Measurements from ENCODE around the gene DLK2. TPM values are rescaled to one million over a fixed set of nuclear protein-coding genes. Genes with fewer than 3 reads are reported as not detected.
"Not testable (repeated sequence)": the region's sequence is repeated elsewhere in the genome, so short reads cannot be mapped to it uniquely, and the experiment has no call there.

The DLK2 gene
- total and polyA plus RNA-seq, 2 donors from 2014 or later: 0.50 TPM; not detected in 1

GRCh38 chr6:43468748-43469681 is 13.7 kb upstream of the DLK2 start:
- H3K4me1 ChIP-seq (ENCODE audit: control insufficient read depth in 2 of 3, insufficient read depth in 2 of 3, low read depth in 1 of 3, low read length in 3 of 3): no peaks in the 10 kb centered on the region
- no peak for DNase-seq
- TF ChIP-seq, protein P1, sequence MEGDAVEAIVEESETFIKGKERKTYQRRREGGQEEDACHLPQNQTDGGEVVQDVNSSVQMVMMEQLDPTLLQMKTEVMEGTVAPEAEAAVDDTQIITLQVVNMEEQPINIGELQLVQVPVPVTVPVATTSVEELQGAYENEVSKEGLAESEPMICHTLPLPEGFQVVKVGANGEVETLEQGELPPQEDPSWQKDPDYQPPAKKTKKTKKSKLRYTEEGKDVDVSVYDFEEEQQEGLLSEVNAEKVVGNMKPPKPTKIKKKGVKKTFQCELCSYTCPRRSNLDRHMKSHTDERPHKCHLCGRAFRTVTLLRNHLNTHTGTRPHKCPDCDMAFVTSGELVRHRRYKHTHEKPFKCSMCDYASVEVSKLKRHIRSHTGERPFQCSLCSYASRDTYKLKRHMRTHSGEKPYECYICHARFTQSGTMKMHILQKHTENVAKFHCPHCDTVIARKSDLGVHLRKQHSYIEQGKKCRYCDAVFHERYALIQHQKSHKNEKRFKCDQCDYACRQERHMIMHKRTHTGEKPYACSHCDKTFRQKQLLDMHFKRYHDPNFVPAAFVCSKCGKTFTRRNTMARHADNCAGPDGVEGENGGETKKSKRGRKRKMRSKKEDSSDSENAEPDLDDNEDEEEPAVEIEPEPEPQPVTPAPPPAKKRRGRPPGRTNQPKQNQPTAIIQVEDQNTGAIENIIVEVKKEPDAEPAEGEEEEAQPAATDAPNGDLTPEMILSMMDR (IDR thresholded peaks at IDR 0.05; ENCODE audit: borderline replicate concordance, extremely low read depth, insufficient read depth): no peak
- H3K36me3 ChIP-seq (ENCODE audit: control insufficient read depth in 2 of 3, insufficient read depth in 3 of 3, low read length in 3 of 3): no peaks in the 10 kb centered on the region
- H3K4me3 ChIP-seq (ENCODE audit: low read length in 3 of 3): no peak overlapping the region
- H3K9ac ChIP-seq (ENCODE audit: low read length in 3 of 3): no peak overlapping the region
- FAIRE-seq: no peak
- no peaks in the 10 kb centered on the region for H3K27me3 ChIP-seq (ENCODE audit: control insufficient read depth, insufficient read depth, low read length)
- intact Hi-C loops (cut with DNase I): no loop called here
- H3K9me3 ChIP-seq (ENCODE audit: control insufficient read depth in 2 of 3, insufficient read depth in 1 of 3, low read length in 3 of 3): no peaks in the 10 kb centered on the region
- H3K27ac ChIP-seq (ENCODE audit: low read depth in 2 of 2, low read length in 2 of 2): no peak overlapping the region

DNA sequence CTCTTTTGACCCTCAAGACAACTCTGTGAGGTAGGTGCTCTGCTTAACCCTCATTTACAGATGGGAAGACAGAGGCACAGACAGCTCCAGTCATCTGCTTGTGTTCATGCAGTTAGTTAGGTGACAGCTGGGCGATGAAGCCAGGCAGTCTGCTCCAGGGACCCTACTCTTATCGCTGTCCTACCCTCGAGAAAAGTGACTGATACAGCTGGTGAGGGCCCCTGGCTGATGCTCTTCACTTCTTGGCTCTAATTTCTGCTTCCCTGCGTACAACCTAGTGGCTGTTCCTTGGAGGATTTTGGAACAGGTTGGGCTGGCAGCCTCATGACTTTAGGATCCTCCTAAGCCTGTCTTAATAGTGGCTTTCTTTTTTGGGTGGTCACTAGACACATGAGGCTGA is 12.9 kb upstream of the DLK2 start:
- TF ChIP-seq, protein P1 (IDR thresholded peaks at IDR 0.05; ENCODE audit: borderline replicate concordance, extremely low read depth, insufficient read depth): no peak
- Histone ChIP-seq H3K4me1 (ENCODE audit: control insufficient read depth in 2 of 3, insufficient read depth in 2 of 3, low read depth in 1 of 3, low read length in 3 of 3) (no peaks in the 10 kb centered on the region), H3K9ac (ENCODE audit: low read length in 3 of 3) (no peak overlapping the region), H3K36me3 (ENCODE audit: control insufficient read depth in 2 of 3, insufficient read depth in 3 of 3, low read length in 3 of 3) (no peaks in the 10 kb centered on the region), H3K27me3 (ENCODE audit: control insufficient read depth, insufficient read depth, low read length) (no peaks in the 10 kb centered on the region), H3K27ac (ENCODE audit: low read depth in 2 of 2, low read length in 2 of 2) (no peak overlapping the region), H3K4me3 (ENCODE audit: low read length in 3 of 3) (no peak overlapping the region), H3K9me3 (ENCODE audit: control insufficient read depth in 2 of 3, insufficient read depth in 1 of 3, low read length in 3 of 3) (no peaks in the 10 kb centered on the region)
- DNase-seq (no peak), FAIRE-seq (no peak)
- intact Hi-C loops (cut with DNase I): no loop called here

- H3K27ac ChIP-seq (ENCODE audit: low read depth in 2 of 2, low read length in 2 of 2): no peak overlapping the region
- no peak overlapping the region for H3K9ac ChIP-seq (ENCODE audit: low read length in 3 of 3)
- H3K4me1 ChIP-seq (ENCODE audit: control insufficient read depth in 2 of 3, insufficient read depth in 2 of 3, low read depth in 1 of 3, low read length in 3 of 3): no peaks in the 10 kb centered on the region
- H3K9me3 ChIP-seq (ENCODE audit: control insufficient read depth in 2 of 3, insufficient read depth in 1 of 3, low read length in 3 of 3): no peaks in the 10 kb centered on the region
- no peak for DNase-seq
- TF ChIP-seq, protein P1 (IDR thresholded peaks at IDR 0.05; ENCODE audit: borderline replicate concordance, extremely low read depth, insufficient read depth): no peak
- intact Hi-C loops (cut with DNase I): no loop called here
- H3K36me3 ChIP-seq (ENCODE audit: control insufficient read depth in 2 of 3, insufficient read depth in 3 of 3, low read length in 3 of 3): no peaks in the 10 kb centered on the region
- H3K4me3 ChIP-seq (ENCODE audit: low read length in 3 of 3): no peak overlapping the region
- H3K27me3 ChIP-seq (ENCODE audit: control insufficient read depth, insufficient read depth, low read length): no peaks in the 10 kb centered on the region
- FAIRE-seq: no peak
Measured at GRCh38 chr6:43467752-43468151, 12.4 kb upstream of the DLK2 start.

- H3K4me1 ChIP-seq (ENCODE audit: control insufficient read depth in 2 of 3, insufficient read depth in 2 of 3, low read depth in 1 of 3, low read length in 3 of 3); H3K4me3 ChIP-seq (ENCODE audit: low read length in 3 of 3); H3K27me3 ChIP-seq (ENCODE audit: control insufficient read depth, insufficient read depth, low read length); FAIRE-seq; H3K9me3 ChIP-seq (ENCODE audit: control insufficient read depth in 2 of 3, insufficient read depth in 1 of 3, low read length in 3 of 3); H3K9ac ChIP-seq (ENCODE audit: low read length in 3 of 3); intact Hi-C loops (cut with DNase I); H3K36me3 ChIP-seq (ENCODE audit: control insufficient read depth in 2 of 3, insufficient read depth in 3 of 3, low read length in 3 of 3); H3K27ac ChIP-seq (ENCODE audit: low read depth in 2 of 2, low read length in 2 of 2); DNase-seq: not testable (repeated sequence)
Measured at GRCh38 chr6:43467265-43467664, 11.9 kb upstream of the DLK2 start.

Measured in kidney (tissue), 14 donors.